Esophagus mucosa (tissue), 1 donor: ENCODE data around the gene WTAP. TPM values are rescaled to one million over a fixed set of nuclear protein-coding genes. Genes with fewer than 3 reads are reported as not detected.
"Not testable (repeated sequence)": the region's sequence is repeated elsewhere in the genome, so short reads cannot be mapped to it uniquely, and the experiment has no call there.

Experiments
- ATAC-seq: fragments of 200-7000 bp; cut with Tn5 transposase; one replicate; pipeline ENCODE4 v1.9.1; 2020
- total RNA-seq: library from RNA; stranded (reverse); gene quantifications from one replicate; pipeline ENCODE4 v1.2.4, GENCODE V29; 2023
- donor health status: DM: yes; HTN: yes; CAD: no.

WTAP gene
- total RNA-seq, 1 donor from 2014 or later, result 71.0 TPM

- peak; percentile 7 for ATAC-seq
Measured at GRCh38 chr6:159762681-159763293, 35.5 kb downstream of the WTAP start.

GRCh38 chr6:159766906-159767305, 39.6 kb downstream of the WTAP start:
- no peak for ATAC-seq

GRCh38 chr6:159769470-159769869, 42.2 kb downstream of the WTAP start:
- no peak for ATAC-seq

GRCh38 chr6:159772196-159772595, 44.9 kb downstream of the WTAP start:
- ATAC-seq, result no peak

- ATAC-seq, result no peak
Measured at GRCh38 chr6:159777240-159777904, 50.1 kb downstream of the WTAP start.

GRCh38 chr6:159778131-159778530, 50.8 kb downstream of the WTAP start:
- ATAC-seq, result no peak

- no peak for ATAC-seq
Measured at GRCh38 chr6:159778542-159779103, 51.3 kb downstream of the WTAP start.

- no peak for ATAC-seq
Measured at GRCh38 chr6:159788276-159788675, 61.0 kb downstream of the WTAP start.

- ATAC-seq, result no peak
Measured at GRCh38 chr6:159788753-159789376, 61.6 kb downstream of the WTAP start.

GRCh38 chr6:159789377-159790148, 62.3 kb downstream of the WTAP start, which contains the start of gene TCP1:
TSS of gene TCP1 (minus strand) at chr6:159789602. CDS start at chr6:159789468, 134 bp downstream.
- peak; percentile 95 for ATAC-seq

- ATAC-seq, result peak; percentile 92
Measured at GRCh38 chr6:159790149-159790955, 63.0 kb downstream of the WTAP start, which contains the start of gene MRPL18. TSS of gene MRPL18 (plus strand) at chr6:159790467. CDS start at chr6:159790588, 121 bp downstream.

GRCh38 chr6:159790956-159791598, 63.8 kb downstream of the WTAP start:
- ATAC-seq, result no peak

GRCh38 chr6:159794976-159795375, 67.7 kb downstream of the WTAP start:
- ATAC-seq, result not testable (repeated sequence)

- ATAC-seq, result no peak
Measured at GRCh38 chr6:159797554-159797953, 70.2 kb downstream of the WTAP start.

- ATAC-seq, result peak; percentile 10
Measured at GRCh38 chr6:159800141-159800865, 73.0 kb downstream of the WTAP start, which contains the start of gene PNLDC1. TSS of gene PNLDC1 (plus strand) at chr6:159800276. CDS start at chr6:159800308, 32 bp downstream.

- ATAC-seq, result no peak
Measured at GRCh38 chr6:159801935-159802334, 74.6 kb downstream of the WTAP start.

GRCh38 chr6:159804504-159804903, 77.2 kb downstream of the WTAP start:
- ATAC-seq, result peak; percentile 27

GRCh38 chr6:159805440-159806020, 78.2 kb downstream of the WTAP start:
- ATAC-seq, result no peak
